Measurements from ENCODE around the gene MAN1C1.

Gene MAN1C1

DNA sequence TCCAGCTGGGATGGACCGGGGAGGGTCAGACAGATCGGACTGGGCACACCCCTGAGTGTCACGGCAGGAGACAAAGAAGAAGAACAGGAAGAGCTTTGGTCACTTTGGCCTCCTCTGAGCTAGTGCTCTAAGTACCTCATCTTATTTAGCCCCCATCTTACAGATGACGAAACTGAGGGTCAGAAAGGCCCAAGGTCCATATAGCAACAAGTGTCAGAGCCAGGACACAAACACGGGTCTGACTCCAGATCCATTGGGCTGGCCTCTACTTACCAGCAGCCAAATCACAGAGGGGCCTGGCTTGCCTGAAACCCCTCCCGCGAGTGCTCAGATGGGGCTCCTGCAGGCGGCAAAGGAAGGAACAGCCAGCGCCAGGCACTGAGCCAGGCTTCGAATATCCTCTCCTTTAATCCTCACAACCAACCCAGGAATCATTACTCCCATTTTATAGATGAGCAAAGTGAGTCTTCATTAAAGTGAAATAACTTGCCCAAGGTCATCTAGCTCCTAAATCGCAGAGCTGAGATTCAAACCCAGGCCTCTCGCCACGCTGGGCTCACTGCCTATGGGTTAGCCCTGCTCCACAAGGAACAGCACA, 157.7 kb downstream of the MAN1C1 start:
- TF ChIP-seq ZBTB7A (IDR thresholded peaks at IDR 0.05; ENCODE audit: low read depth) (no peak), TCF12 (IDR thresholded peaks at IDR 0.05; ENCODE audit: low read depth) (no peak), FOXM1 (IDR thresholded peaks at IDR 0.05; ENCODE audit: borderline replicate concordance, low read depth) (no peak), EGR1 (IDR thresholded peaks at IDR 0.05) (no peak), TAF1 (IDR thresholded peaks at IDR 0.05; ENCODE audit: low read depth) (no peak), RAD21 (IDR thresholded peaks at IDR 0.05; ENCODE audit: low read depth) (no peak), YY1 (IDR thresholded peaks at IDR 0.05; ENCODE audit: low read depth) (no peak), NFIC (IDR thresholded peaks at IDR 0.05) (no peak), CREB1 (IDR thresholded peaks at IDR 0.05; ENCODE audit: low read depth) (no peak), CEBPB (IDR thresholded peaks at IDR 0.05) (no peak)
- TF ChIP-seq, protein P1, sequence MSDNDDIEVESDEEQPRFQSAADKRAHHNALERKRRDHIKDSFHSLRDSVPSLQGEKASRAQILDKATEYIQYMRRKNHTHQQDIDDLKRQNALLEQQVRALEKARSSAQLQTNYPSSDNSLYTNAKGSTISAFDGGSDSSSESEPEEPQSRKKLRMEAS (IDR thresholded peaks at IDR 0.05), result no peak
- TF ChIP-seq, protein P2, sequence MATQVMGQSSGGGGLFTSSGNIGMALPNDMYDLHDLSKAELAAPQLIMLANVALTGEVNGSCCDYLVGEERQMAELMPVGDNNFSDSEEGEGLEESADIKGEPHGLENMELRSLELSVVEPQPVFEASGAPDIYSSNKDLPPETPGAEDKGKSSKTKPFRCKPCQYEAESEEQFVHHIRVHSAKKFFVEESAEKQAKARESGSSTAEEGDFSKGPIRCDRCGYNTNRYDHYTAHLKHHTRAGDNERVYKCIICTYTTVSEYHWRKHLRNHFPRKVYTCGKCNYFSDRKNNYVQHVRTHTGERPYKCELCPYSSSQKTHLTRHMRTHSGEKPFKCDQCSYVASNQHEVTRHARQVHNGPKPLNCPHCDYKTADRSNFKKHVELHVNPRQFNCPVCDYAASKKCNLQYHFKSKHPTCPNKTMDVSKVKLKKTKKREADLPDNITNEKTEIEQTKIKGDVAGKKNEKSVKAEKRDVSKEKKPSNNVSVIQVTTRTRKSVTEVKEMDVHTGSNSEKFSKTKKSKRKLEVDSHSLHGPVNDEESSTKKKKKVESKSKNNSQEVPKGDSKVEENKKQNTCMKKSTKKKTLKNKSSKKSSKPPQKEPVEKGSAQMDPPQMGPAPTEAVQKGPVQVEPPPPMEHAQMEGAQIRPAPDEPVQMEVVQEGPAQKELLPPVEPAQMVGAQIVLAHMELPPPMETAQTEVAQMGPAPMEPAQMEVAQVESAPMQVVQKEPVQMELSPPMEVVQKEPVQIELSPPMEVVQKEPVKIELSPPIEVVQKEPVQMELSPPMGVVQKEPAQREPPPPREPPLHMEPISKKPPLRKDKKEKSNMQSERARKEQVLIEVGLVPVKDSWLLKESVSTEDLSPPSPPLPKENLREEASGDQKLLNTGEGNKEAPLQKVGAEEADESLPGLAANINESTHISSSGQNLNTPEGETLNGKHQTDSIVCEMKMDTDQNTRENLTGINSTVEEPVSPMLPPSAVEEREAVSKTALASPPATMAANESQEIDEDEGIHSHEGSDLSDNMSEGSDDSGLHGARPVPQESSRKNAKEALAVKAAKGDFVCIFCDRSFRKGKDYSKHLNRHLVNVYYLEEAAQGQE (IDR thresholded peaks at IDR 0.05; ENCODE audit: low read depth), result no peak
- TF ChIP-seq, protein P3, sequence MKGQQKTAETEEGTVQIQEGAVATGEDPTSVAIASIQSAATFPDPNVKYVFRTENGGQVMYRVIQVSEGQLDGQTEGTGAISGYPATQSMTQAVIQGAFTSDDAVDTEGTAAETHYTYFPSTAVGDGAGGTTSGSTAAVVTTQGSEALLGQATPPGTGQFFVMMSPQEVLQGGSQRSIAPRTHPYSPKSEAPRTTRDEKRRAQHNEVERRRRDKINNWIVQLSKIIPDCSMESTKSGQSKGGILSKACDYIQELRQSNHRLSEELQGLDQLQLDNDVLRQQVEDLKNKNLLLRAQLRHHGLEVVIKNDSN (IDR thresholded peaks at IDR 0.05), result no peak

DNA sequence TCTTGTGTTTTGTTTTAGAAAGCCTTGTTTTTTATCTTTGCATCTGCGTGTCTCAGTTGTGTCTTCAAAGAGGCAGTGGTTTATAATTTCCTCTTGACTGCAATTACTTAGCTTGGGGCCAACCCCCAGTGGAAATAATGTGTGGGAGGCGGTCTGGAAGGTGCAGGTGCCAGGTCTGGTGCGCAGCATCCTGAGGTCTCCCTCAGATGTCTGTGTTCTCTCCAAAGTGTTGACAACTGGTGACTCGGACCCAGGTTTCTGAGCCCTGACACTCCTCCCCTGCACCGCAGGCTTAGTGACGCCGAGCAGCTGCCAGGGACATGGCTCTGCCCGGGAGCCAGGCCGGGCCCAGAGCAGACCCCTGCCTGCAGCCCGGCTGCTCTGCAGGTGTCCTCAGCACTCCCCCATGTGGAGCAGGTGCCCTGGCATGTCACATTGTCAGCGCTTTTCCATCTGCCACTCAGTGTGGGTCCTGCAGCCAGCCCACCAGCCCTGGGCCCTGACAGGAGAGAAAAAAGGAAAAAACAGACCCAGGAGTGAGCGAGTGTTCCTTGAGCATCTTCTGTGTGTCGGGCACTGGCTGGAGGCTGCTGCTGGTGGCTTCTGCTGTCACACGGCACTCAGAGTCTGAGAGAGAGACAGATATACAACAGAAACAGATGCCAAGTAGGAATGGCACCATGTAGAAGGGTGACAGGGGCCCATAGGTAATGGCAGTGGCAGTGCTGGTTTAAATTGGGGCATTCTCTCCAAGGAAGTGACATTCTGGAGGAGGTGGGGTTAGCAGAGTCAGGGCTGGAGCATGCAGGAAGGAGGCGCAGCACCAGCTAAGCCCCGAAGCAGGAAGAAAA, 158.6 kb downstream of the MAN1C1 start:
- TF ChIP-seq ZBTB7A (IDR thresholded peaks at IDR 0.05; ENCODE audit: low read depth) (no peak), NFIC (IDR thresholded peaks at IDR 0.05) (no peak), FOXM1 (IDR thresholded peaks at IDR 0.05; ENCODE audit: borderline replicate concordance, low read depth) (no peak), EP300 (IDR thresholded peaks at IDR 0.05; ENCODE audit: borderline replicate concordance) (no peak), TEAD4 (IDR thresholded peaks at IDR 0.05) (no peak), CEBPB (IDR thresholded peaks at IDR 0.05) (no peak), CREB1 (IDR thresholded peaks at IDR 0.05; ENCODE audit: low read depth) (no peak), TAF1 (IDR thresholded peaks at IDR 0.05; ENCODE audit: low read depth) (no peak), EGR1 (IDR thresholded peaks at IDR 0.05) (no peak), YY1 (IDR thresholded peaks at IDR 0.05; ENCODE audit: low read depth) (no peak), TCF12 (IDR thresholded peaks at IDR 0.05; ENCODE audit: low read depth) (no peak), RAD21 (IDR thresholded peaks at IDR 0.05; ENCODE audit: low read depth) (no peak)
- TF ChIP-seq, protein P3 (IDR thresholded peaks at IDR 0.05), result no peak
- TF ChIP-seq, protein P2 (IDR thresholded peaks at IDR 0.05; ENCODE audit: low read depth), result no peak
- TF ChIP-seq, protein P1 (IDR thresholded peaks at IDR 0.05), result no peak

DNA sequence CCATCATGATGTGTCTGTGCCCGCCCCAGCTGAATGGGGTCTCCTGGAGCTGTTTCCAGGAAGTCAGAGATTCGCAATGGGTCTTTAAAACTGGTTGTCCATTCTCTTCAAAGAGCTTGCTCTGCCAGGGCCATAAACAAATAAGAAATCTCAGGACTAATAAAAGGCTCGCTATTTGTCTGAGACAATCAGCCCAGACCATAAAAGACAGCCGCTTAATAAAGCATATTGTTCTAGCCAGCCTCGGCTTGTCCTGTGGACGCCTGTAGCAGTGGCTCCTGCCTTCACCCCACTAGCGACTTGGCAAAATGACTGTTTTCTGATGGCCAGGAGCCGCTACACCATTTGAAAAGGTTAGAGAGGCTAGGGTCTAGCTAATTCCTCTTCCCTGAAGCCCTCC, 162.8 kb downstream of the MAN1C1 start:
- no peak for TF ChIP-seq ZBTB7A (IDR thresholded peaks at IDR 0.05; ENCODE audit: low read depth)
- TF ChIP-seq, protein P2 (IDR thresholded peaks at IDR 0.05; ENCODE audit: low read depth), result no peak
- no peak for TF ChIP-seq FOXM1 (IDR thresholded peaks at IDR 0.05; ENCODE audit: borderline replicate concordance, low read depth)
- TF ChIP-seq, protein P3 (IDR thresholded peaks at IDR 0.05), result no peak
- TF ChIP-seq CREB1 (IDR thresholded peaks at IDR 0.05; ENCODE audit: low read depth), result no peak
- no peak for TF ChIP-seq TCF12 (IDR thresholded peaks at IDR 0.05; ENCODE audit: low read depth)
- TF ChIP-seq EP300 (IDR thresholded peaks at IDR 0.05; ENCODE audit: borderline replicate concordance), result no peak
- TF ChIP-seq NFIC (IDR thresholded peaks at IDR 0.05), result no peak
- no peak for TF ChIP-seq CEBPB (IDR thresholded peaks at IDR 0.05)
- TF ChIP-seq EGR1 (IDR thresholded peaks at IDR 0.05), result no peak
- TF ChIP-seq RAD21 (IDR thresholded peaks at IDR 0.05; ENCODE audit: low read depth), result no peak
- no peak for TF ChIP-seq TEAD4 (IDR thresholded peaks at IDR 0.05)
